Raji (cell line): Measurements from ENCODE around the gene GPR149.

Source experiments
- POLR2A ChIP-seq: IDR thresholded peaks from 2 replicates; pipeline ENCODE4 v1.6.1; 2011; ENCODE audit warnings: low read depth, low read length, control low read depth; ENCODE audit not compliant: insufficient read depth

Gene GPR149

GRCh38 chr3:154301561-154301960, 128.4 kb downstream of the GPR149 start:
- TF ChIP-seq POLR2A, result no peak

GRCh38 chr3:154294016-154294415, 136.0 kb downstream of the GPR149 start:
- TF ChIP-seq POLR2A, result no peak

GRCh38 chr3:154290187-154290586, 139.8 kb downstream of the GPR149 start:
- TF ChIP-seq POLR2A, result no peak
